Keratinocyte (primary cell): ENCODE measurements around the gene MEAF6. TPM values are rescaled to one million over a fixed set of nuclear protein-coding genes. Genes with fewer than 3 reads are reported as not detected.

Experiments
- DNase-seq: peaks from one replicate; pipeline ENCODE4 v3.0.0-alpha.2; 2011; ENCODE audit warnings: low read depth, missing footprints, low spot score
- FAIRE-seq: peaks from 2 replicates; lab custom pipeline; 2011; peaks lifted over from hg19 to GRCh38; lab: Jason Lieb, UNC
- H2AFZ ChIP-seq: 2 replicates; pipeline ENCODE4 v1.6.0; 2012; ENCODE audit warnings: low read length, control low read depth, inconsistent platforms; ENCODE audit not compliant: control insufficient read depth
- H3K27ac ChIP-seq: 2 replicates; pipeline ENCODE4 v1.5.1; 2011; ENCODE audit warnings: low read length; ENCODE audit not compliant: control insufficient read depth, insufficient read depth
- H3K27me3 ChIP-seq: 3 replicates; pipeline ENCODE4 v1.6.0; 2011; ENCODE audit warnings: low read length; ENCODE audit not compliant: control insufficient read depth, insufficient read depth; ENCODE audit errors: extremely low read depth
- H3K36me3 ChIP-seq, 2 experiments: 2 replicates in 1 of 2; 3 replicates in 1 of 2; pipeline ENCODE4 v1.5.1; 2011; ENCODE audit warnings: low read length in 2 of 2, mild to moderate bottlenecking in 1 of 2; ENCODE audit not compliant: control insufficient read depth in 2 of 2, insufficient read depth in 2 of 2; ENCODE audit errors: extremely low read depth in 1 of 2
- H3K4me1 ChIP-seq: 3 replicates; pipeline ENCODE4 v1.5.1; 2011; ENCODE audit warnings: low read length; ENCODE audit not compliant: control insufficient read depth, insufficient read depth; ENCODE audit errors: extremely low read depth
- H3K4me2 ChIP-seq: 3 replicates; pipeline ENCODE4 v1.6.0; 2011; ENCODE audit warnings: low read depth, low read length; ENCODE audit not compliant: control insufficient read depth, insufficient read depth; ENCODE audit errors: extremely low read depth
- H3K4me3 ChIP-seq, 3 experiments: fragments of 200-600 bp in 1 of 3; sonication (generic) in 1 of 3; 2 replicates in 2 of 3; 3 replicates in 1 of 3; pipeline ENCODE4 v1.5.1; 2011 to 2016; ENCODE audit warnings: low read length in 3 of 3, mild to moderate bottlenecking in 3 of 3, control low read depth in 2 of 3, inconsistent platforms in 1 of 3, low read depth in 1 of 3, mixed read lengths in 1 of 3, mixed run types in 1 of 3, moderate library complexity in 1 of 3; ENCODE audit not compliant: control insufficient read depth in 2 of 3, insufficient read depth in 2 of 3; ENCODE audit errors: extremely low read depth in 1 of 3
- H3K79me2 ChIP-seq: 2 replicates; pipeline ENCODE4 v1.6.0; 2012; ENCODE audit warnings: low read length; ENCODE audit not compliant: control insufficient read depth, insufficient read depth
- H3K9ac ChIP-seq: 3 replicates; pipeline ENCODE4 v1.6.0; 2011; ENCODE audit warnings: low read length; ENCODE audit not compliant: control insufficient read depth, insufficient read depth; ENCODE audit errors: extremely low read depth
- H3K9me1 ChIP-seq: 3 replicates; pipeline ENCODE4 v1.6.0; 2011; ENCODE audit warnings: low read length; ENCODE audit not compliant: control insufficient read depth, insufficient read depth; ENCODE audit errors: extremely low read depth
- H3K9me3 ChIP-seq: 2 replicates; pipeline ENCODE4 v1.5.1; 2012; ENCODE audit warnings: low read depth, low read length; ENCODE audit not compliant: control insufficient read depth
- H4K20me1 ChIP-seq: 3 replicates; pipeline ENCODE4 v1.6.0; 2011; ENCODE audit warnings: low read length; ENCODE audit not compliant: control insufficient read depth, insufficient read depth; ENCODE audit errors: extremely low read depth
- EZH2 ChIP-seq: IDR thresholded peaks from one replicate; pipeline ENCODE4 v1.6.1; 2012; ENCODE audit warnings: inconsistent platforms, mild to moderate bottlenecking, low read length, moderate library complexity
- dilution Hi-C: fragments of 300-500 bp; cut with MboI; formaldehyde crosslinking; loops from one replicate; pipeline ENCODE4 v1.7.0; 2020; ENCODE audit warnings: low sequenced_read_pairs; ENCODE audit not compliant: extremely low pct_ligation_motif_present
- polyA plus RNA-seq, 5 experiments: library from polyadenylated mRNA; depleted of rRNA in 3 of 5; stranded (reverse) in 3 of 5; stranded (forward) in 1 of 5; unstranded in 1 of 5; fragments of >200 nt; gene quantifications; 1 replicate in 1 of 5; 2 replicates in 3 of 5; 3 replicates in 1 of 5; pipeline versions ENCODE4 v1.2.1 to v1.2.3, GENCODE V29; 2011 to 2012; ENCODE audit warnings: missing spikeins in 2 of 5, low read depth in 1 of 5, low replicate concordance in 1 of 5
- TF ChIP-seq, protein P1 (sequence below), 3 experiments: IDR thresholded peaks in 1 of 3; conservative IDR thresholded peaks in 1 of 3; optimal IDR thresholded peaks in 1 of 3; 2 replicates in 2 of 3; 3 replicates in 1 of 3; pipeline versions ENCODE3 to v1.5.1; 2011; ENCODE audit warnings: low read length in 3 of 3, mild to moderate bottlenecking in 3 of 3, moderate library complexity in 2 of 3, control low read depth in 1 of 3, inconsistent platforms in 1 of 3; ENCODE audit not compliant: insufficient read depth in 2 of 3; ENCODE audit errors: extremely low read depth in 1 of 3

The MEAF6 gene
- polyA plus RNA-seq, 1 donor (not counting 4 experiments of a cell fraction or from before 2014, with no cell fraction given) = 51.9 TPM

DNA sequence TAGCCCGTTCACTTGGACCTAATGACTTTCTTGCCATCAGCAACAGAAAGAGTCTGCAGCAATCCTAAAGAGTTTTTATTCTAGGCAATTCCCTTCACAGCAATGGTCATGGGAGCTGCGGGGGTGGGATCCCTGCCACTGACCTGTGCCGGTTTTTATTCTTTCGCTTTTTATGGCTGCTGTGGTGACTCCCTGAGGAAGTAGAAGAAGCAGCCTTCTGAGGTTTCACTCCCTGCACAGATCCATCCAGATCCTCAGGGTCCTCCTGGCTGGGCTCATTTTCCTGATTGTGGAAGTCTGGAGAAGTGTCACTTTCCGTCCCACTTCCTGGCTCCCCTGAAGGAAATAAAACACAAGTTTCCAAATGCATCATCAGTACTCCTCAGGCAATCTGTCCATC is 12.9 kb downstream of the MEAF6 start:
- no peak overlapping the region for H3K27ac ChIP-seq
- no peak overlapping the region for H3K4me3 ChIP-seq
- no peak overlapping the region for H2AFZ ChIP-seq
- no peaks in the 10 kb centered on the region for H3K9me3 ChIP-seq
- peaks cover 9 to 26% of the 10 kb centered on the region in 2 experiments for H3K36me3 ChIP-seq
- H3K4me2 ChIP-seq = no peak overlapping the region
- no peak overlapping the region for H3K9ac ChIP-seq
- no peak for TF ChIP-seq EZH2
- TF ChIP-seq, protein P1, sequence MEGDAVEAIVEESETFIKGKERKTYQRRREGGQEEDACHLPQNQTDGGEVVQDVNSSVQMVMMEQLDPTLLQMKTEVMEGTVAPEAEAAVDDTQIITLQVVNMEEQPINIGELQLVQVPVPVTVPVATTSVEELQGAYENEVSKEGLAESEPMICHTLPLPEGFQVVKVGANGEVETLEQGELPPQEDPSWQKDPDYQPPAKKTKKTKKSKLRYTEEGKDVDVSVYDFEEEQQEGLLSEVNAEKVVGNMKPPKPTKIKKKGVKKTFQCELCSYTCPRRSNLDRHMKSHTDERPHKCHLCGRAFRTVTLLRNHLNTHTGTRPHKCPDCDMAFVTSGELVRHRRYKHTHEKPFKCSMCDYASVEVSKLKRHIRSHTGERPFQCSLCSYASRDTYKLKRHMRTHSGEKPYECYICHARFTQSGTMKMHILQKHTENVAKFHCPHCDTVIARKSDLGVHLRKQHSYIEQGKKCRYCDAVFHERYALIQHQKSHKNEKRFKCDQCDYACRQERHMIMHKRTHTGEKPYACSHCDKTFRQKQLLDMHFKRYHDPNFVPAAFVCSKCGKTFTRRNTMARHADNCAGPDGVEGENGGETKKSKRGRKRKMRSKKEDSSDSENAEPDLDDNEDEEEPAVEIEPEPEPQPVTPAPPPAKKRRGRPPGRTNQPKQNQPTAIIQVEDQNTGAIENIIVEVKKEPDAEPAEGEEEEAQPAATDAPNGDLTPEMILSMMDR (optimal IDR thresholded peaks at IDR 0.05 in 1 of 3, IDR thresholded peaks at IDR 0.05 in 1 of 3, conservative IDR thresholded peaks at IDR 0.05 in 1 of 3; ENCODE audit: extremely low read depth in 1 of 3, insufficient read depth in 2 of 3, low read length in 3 of 3) = no peak
- DNase-seq = no peak
- no peak for FAIRE-seq
- dilution Hi-C loops = no loop called here
- H4K20me1 ChIP-seq = no peaks in the 10 kb centered on the region
- H3K27me3 ChIP-seq = no peaks in the 10 kb centered on the region
- peaks cover 3% of the 10 kb centered on the region for H3K9me1 ChIP-seq
- peaks cover 10% of the 10 kb centered on the region for H3K4me1 ChIP-seq
- peaks cover 6% of the 10 kb centered on the region for H3K79me2 ChIP-seq

DNA sequence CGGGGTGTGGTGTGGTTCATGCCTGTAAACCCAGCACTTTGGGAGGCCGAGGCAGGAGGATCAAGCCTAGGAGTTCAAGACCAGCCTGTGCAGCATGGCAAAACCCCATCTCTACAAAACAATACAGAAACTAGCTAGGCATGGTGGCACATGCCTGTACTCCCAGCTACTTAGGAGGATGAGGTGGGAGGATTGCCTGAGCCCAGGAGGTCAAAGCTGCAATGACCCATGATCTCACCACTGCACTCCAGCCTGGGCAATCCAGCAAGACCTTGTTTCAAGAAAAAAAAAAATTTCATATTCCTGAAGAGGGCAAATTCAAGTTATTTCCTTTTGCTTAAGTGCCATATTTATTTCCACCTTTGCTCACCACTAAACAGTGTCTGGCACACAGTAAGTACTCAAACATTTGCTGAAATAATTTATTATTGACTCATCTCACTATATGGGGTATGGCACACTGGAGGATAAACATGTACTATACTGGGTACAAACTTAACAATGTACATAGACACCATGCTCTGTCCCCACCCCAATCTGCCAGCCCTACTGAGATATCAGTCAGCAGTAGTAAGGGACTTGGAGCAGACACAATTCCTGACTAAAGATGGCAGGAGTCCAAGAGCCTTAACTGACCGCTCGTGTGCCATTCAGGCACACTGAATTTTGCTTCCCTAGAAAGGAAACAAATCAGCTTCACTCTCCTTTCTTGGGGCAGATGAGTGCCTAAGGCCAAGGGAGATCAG is 15.5 kb downstream of the MEAF6 start:
- Histone ChIP-seq H3K4me1 (peaks cover 10% of the 10 kb centered on the region), H3K27me3 (no peaks in the 10 kb centered on the region), H2AFZ (no peak overlapping the region), H3K9me3 (no peaks in the 10 kb centered on the region), H3K4me2 (peak overlapping the region; percentile 14), H3K79me2 (peaks cover 6% of the 10 kb centered on the region), H3K9ac (no peak overlapping the region), H4K20me1 (no peaks in the 10 kb centered on the region), H3K4me3 (no peak overlapping the region), H3K9me1 (peaks cover 3% of the 10 kb centered on the region), H3K27ac (no peak overlapping the region), H3K36me3 (peaks cover 7 to 31% of the 10 kb centered on the region in 2 experiments)
- dilution Hi-C loops = no loop called here
- no peak for DNase-seq
- FAIRE-seq = no peak
- no peak for TF ChIP-seq EZH2
- TF ChIP-seq, protein P1 (optimal IDR thresholded peaks at IDR 0.05 in 1 of 3, IDR thresholded peaks at IDR 0.05 in 1 of 3, conservative IDR thresholded peaks at IDR 0.05 in 1 of 3; ENCODE audit: extremely low read depth in 1 of 3, insufficient read depth in 2 of 3, low read length in 3 of 3) = no peak
